ENCODE results near the gene TMBIM1.

TMBIM1 gene, protein sequence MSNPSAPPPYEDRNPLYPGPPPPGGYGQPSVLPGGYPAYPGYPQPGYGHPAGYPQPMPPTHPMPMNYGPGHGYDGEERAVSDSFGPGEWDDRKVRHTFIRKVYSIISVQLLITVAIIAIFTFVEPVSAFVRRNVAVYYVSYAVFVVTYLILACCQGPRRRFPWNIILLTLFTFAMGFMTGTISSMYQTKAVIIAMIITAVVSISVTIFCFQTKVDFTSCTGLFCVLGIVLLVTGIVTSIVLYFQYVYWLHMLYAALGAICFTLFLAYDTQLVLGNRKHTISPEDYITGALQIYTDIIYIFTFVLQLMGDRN

DNA sequence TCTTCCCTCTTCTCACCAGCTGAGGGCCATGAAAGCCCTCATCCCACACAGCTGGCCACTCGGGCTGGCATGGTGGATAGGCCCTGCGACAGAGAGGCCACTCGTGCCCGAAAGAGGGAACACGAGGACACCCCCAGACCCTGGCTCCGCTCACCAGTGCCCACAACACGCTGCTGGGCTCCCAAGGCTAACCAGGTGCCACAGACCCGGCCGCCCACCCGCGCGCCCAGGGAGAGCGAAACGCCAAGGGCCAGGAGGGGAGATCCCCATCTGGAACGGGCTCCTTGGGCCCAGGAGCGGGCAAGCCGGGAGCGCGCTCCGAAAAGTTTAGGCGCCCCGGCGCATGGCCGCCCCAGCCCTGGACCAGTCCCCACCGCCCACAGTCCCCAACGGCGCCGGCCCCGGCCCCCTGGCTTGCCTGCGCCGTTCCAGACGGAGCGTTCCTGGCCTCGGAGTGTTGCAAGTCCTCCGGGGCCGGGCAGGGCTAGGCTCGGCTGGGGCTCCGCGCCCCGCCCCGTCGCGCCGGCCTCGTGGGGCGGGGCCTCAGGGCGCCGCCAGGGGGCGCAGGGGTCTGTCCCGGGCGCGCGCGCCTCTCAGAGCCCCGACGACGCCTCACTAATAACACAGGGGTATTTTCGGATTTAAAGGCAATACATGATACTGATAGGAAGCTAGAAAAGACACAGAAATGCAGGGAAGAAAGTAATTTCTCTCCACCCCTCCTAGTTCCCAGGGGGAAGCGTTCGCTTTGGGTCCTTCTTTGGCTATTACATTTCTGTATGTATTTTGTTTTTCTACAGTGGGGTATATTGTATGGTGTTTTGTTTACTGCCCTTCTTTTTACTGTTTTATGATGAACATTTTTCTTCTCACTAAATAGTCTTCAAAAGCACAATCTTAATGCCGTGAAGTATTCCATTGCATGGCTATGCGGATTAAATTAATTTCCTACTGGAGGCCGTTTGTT, at the start of gene TMBIM1:
TMBIM1 (minus strand) TSS at position 456 of the 967 bp plus-strand sequence. CDS start 10,362 bp downstream, outside the sequence.
- Mint-ChIP-seq H3K36me3 (no peaks in the 10 kb centered on the region), H3K4me3 (peak within 1 kb of the TSS; percentile 89), H3K4me1 (ENCODE audit: low read depth) (peaks cover 49% of the 10 kb centered on the region), H3K27me3 (no peaks in the 10 kb centered on the region), H3K9me3 (ENCODE audit: low read depth) (no peaks in the 10 kb centered on the region), H3K27ac (peak within 1 kb of the TSS; percentile 90)

DNA sequence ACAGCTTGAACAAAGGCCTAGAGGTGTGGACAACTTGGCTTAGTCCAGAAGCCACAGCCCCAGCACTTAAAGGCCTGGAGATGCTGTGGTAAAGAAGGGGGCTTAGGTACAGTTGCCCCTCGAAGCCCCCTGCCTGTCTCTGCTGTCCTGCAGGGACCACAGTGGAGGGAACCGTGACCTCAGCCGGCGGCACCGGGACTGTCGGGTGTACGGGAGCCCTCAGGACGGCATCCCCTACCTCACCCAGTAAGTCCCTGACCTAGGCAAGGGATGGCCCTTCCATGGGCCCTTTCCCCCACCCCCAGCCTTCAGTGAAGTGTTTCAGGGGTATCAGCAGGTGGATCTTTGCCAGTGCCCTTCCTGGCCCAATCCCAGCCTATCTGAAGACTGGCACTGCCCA, 49.1 kb upstream of the TMBIM1 start:
- no peak overlapping the region for H3K27ac Mint-ChIP-seq
- no peak overlapping the region for H3K4me3 Mint-ChIP-seq
- no peaks in the 10 kb centered on the region for H3K27me3 Mint-ChIP-seq
- H3K4me1 Mint-ChIP-seq (ENCODE audit: low read depth): no peaks in the 10 kb centered on the region
- no peaks in the 10 kb centered on the region for H3K36me3 Mint-ChIP-seq
- no peaks in the 10 kb centered on the region for H3K9me3 Mint-ChIP-seq (ENCODE audit: low read depth)

DNA sequence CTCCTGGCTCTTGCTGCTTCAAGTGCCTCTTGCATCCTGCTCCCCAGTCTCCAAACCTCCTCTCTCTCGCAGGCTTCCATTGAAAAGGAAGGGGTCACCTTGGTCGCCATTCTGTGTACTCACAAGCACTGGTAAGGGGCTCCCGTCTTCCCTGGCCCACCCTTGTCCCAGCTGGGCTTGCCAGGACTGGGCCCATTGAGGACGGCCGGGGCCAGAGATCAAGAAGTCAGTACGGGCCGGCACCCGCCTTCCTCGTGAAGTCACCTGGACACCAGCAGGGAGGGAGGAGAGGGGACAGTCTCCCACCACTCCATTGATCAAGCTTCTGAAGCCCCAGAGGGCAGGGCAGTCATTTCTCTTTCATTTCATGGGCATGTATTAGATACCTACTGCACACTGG, 48.4 kb upstream of the TMBIM1 start:
- Mint-ChIP-seq H3K27me3 (no peaks in the 10 kb centered on the region), H3K4me1 (ENCODE audit: low read depth) (no peaks in the 10 kb centered on the region), H3K4me3 (no peak overlapping the region), H3K27ac (no peak overlapping the region), H3K9me3 (ENCODE audit: low read depth) (no peaks in the 10 kb centered on the region), H3K36me3 (no peaks in the 10 kb centered on the region)

DNA sequence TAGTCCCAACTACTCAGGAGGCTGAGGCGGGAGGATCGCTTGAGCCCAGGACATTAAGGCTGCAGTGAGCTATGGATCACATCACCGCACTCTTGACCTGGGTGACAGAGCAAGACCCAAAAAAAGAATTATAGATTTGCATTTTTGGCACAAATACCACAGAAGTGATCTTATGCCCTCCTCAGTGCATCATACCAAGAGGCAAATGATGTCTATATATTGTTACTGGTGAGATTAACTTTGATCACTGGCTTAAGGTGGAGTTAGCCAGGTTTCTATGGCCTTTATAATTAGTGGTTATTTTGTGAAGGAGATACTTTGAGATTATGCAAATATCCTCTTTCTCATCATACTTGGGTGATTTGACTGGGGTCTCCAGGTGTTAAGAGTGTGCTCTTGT, 42.2 kb upstream of the TMBIM1 start:
- H3K4me1 Mint-ChIP-seq (ENCODE audit: low read depth): no peaks in the 10 kb centered on the region
- H3K4me3 Mint-ChIP-seq: no peak overlapping the region
- H3K9me3 Mint-ChIP-seq (ENCODE audit: low read depth): no peaks in the 10 kb centered on the region
- no peaks in the 10 kb centered on the region for H3K36me3 Mint-ChIP-seq
- no peak overlapping the region for H3K27ac Mint-ChIP-seq
- no peaks in the 10 kb centered on the region for H3K27me3 Mint-ChIP-seq

DNA sequence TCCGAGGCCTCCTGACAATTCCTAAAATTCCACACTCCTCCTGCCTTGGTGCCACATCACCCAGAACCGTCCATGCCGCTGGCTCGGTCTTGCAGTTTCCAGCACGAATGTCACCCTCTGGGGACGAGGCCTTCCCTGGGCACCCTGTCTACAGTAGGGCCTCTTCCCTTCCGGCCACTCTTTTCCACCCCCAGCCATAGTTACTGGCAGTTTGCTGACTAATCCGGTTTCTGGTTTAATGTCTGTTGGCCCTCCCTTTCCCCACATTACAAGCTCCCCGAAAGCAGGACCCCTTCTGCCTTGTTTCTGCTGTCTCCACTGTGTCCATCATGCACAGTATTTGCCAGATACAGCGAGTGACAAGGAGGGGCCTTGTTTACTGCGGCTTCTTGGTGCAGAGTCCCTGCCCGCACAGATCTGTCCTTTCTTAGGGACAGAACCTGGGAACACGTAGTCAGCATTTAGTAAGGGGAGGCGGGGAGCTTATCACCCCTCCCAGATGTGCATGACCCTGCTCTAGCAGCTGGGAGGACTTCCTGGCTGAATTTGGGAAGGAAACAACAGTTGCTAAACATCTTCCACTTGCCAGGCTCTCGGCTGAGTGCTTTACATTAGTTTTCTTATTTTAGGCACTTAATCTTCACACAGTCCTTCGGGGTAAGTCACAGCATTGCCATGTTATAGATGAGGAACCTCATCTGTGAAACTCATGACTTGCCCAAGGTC, 40.8 kb upstream of the TMBIM1 start:
- Mint-ChIP-seq H3K9me3 (ENCODE audit: low read depth) (no peaks in the 10 kb centered on the region), H3K27ac (no peak overlapping the region), H3K4me1 (ENCODE audit: low read depth) (peaks cover under 1% of the 10 kb centered on the region), H3K36me3 (no peaks in the 10 kb centered on the region), H3K4me3 (no peak overlapping the region), H3K27me3 (no peaks in the 10 kb centered on the region)

DNA sequence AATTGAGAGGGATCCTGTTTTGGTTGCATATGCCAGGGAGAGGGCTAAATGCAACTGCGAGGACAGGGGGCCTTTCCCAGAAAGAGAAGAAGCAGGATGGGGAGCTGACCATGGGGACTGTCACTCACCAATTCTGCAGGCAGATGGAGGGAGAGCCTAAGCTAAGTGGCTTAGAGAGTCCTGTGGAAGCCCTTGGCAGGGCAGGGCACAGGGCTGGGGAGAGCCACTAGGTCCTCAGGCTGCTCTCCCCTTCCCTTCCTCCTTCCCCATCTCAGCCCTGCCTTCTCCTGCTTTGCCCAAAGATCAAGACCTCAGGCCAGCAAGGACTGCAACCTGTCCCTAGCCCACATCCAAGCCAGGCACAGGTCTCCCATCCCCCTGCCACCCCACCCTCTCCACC, 40.0 kb upstream of the TMBIM1 start:
- no peak overlapping the region for H3K4me3 Mint-ChIP-seq
- peaks cover 7% of the 10 kb centered on the region for H3K4me1 Mint-ChIP-seq (ENCODE audit: low read depth)
- no peak overlapping the region for H3K27ac Mint-ChIP-seq
- no peaks in the 10 kb centered on the region for H3K27me3 Mint-ChIP-seq
- no peaks in the 10 kb centered on the region for H3K36me3 Mint-ChIP-seq
- H3K9me3 Mint-ChIP-seq (ENCODE audit: low read depth): no peaks in the 10 kb centered on the region

DNA sequence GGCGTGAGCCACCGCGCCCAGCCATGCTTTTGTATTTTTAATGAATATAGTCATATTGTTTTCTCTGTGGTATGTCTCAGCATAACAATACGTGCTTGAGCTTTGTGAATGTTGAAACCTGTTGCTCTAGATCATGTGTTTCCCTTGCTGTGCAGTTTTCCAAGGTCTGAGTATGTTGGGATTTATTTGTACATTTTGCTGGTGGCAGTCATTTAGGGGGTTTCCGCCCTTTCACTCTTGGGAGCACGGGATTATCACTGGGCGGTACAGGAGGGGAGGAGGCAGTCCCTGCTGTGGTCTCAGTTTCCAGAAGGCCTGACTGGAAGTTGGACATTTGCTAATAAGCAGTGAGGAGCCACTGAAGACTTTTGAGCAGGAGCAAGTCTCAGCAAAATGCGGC, 39.4 kb upstream of the TMBIM1 start:
- Mint-ChIP-seq H3K36me3 (no peaks in the 10 kb centered on the region), H3K27ac (no peak overlapping the region), H3K4me1 (ENCODE audit: low read depth) (peaks cover 11% of the 10 kb centered on the region), H3K27me3 (no peaks in the 10 kb centered on the region), H3K4me3 (no peak overlapping the region), H3K9me3 (ENCODE audit: low read depth) (no peaks in the 10 kb centered on the region)

DNA sequence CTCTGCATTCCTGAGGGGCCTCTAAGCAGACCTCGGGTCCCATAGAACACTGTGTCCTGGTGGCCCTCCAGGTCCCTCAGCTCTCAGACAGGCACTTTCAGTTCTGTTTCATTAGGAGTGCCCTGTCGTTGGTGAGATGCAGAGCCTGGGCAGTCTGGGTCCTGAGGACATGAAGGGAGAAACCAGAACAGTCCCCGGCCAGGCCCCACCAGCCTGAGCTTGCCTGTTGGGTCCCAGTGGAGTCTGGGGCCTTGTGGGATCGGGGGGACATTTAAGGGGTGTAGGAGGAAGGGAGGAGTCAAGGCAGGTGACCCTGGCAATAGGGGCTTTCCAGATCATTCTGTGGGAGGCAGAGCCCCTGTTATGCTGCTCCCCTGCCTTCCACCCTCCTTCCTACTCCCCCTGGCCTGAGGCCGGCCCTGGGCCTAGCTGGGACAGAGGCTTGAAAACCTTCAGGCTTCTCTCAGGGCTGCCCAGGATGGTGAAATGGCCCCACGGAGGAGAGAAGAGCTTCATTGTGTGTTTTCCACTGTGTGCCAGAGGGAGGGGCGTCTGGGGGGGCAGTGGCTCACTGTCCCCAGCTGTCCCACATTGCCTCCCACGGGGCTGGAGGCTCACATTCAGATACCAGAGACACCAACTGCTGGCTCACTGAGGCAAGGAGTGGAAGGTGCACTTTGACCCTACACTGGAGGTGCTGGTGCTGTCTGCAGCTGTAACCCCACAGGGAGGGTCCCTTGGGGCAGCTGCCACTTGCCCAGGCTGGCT, 37.7 kb upstream of the TMBIM1 start:
- peaks cover 24% of the 10 kb centered on the region for H3K4me1 Mint-ChIP-seq (ENCODE audit: low read depth)
- no peaks in the 10 kb centered on the region for H3K9me3 Mint-ChIP-seq (ENCODE audit: low read depth)
- H3K27ac Mint-ChIP-seq: no peak overlapping the region
- no peaks in the 10 kb centered on the region for H3K27me3 Mint-ChIP-seq
- no peaks in the 10 kb centered on the region for H3K36me3 Mint-ChIP-seq
- no peak overlapping the region for H3K4me3 Mint-ChIP-seq

DNA sequence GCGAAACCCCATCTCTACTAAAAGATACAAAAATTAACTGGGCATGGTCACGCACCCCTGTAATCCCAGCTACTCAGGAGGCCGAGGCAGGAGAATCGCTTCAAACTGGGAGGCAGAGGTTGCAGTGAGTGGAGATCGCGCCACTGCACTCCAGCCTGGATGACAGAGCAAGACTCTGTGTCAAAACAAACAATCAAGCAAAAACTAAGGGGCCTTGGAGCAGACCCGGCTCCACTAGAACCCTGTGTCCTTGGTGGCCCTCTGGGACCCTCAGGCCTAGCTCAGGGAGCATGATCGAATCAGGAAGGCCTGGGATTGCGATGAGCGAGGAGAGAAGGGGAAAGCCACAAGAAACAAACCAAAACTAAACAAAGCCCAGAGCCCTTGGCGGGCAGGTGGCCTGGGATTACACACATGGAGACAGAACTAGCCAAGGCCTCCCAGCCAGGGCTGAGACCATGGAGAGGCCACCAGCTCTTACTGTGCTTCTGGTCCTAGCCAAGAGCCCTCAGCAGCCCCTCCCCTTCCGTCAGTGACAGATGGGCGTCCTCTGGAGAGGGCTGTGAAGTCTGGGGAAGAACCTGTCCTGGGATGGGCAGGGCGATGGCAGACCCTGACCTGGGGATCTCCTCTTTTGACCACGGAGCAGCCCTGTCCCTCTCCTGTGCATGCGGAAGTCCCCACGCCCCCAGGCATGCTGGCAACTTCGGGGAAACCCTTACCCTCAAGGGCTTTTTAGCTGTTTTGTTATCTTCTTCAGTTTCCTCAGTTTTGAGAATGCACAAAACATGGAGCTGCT, 36.9 kb upstream of the TMBIM1 start:
- Mint-ChIP-seq H3K4me1 (ENCODE audit: low read depth) (peaks cover 27% of the 10 kb centered on the region), H3K9me3 (ENCODE audit: low read depth) (no peaks in the 10 kb centered on the region), H3K36me3 (no peaks in the 10 kb centered on the region), H3K27me3 (no peaks in the 10 kb centered on the region), H3K27ac (no peak overlapping the region), H3K4me3 (no peak overlapping the region)

DNA sequence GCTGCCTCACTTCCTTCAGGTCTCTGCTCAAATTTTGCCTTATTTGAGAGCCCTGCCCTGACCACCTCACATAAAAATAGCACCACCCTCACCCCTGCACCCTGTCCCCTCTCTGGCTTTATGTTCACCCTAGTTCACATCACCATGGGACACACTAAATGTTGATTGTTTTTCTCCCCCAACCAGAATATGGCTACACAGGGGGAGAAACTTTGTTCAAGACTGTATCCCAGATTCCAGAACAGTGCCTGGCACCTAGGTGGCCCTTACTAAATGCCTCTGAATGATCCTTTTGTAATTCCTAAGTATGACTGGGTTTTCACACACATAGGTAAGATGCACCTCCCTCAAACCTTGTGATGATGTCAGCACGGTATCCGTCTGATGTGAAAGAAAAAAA, 36.0 kb upstream of the TMBIM1 start:
- Mint-ChIP-seq H3K9me3 (ENCODE audit: low read depth) (no peaks in the 10 kb centered on the region), H3K27me3 (no peaks in the 10 kb centered on the region), H3K36me3 (no peaks in the 10 kb centered on the region), H3K4me1 (ENCODE audit: low read depth) (peaks cover 35% of the 10 kb centered on the region), H3K27ac (no peak overlapping the region), H3K4me3 (no peak overlapping the region)

DNA sequence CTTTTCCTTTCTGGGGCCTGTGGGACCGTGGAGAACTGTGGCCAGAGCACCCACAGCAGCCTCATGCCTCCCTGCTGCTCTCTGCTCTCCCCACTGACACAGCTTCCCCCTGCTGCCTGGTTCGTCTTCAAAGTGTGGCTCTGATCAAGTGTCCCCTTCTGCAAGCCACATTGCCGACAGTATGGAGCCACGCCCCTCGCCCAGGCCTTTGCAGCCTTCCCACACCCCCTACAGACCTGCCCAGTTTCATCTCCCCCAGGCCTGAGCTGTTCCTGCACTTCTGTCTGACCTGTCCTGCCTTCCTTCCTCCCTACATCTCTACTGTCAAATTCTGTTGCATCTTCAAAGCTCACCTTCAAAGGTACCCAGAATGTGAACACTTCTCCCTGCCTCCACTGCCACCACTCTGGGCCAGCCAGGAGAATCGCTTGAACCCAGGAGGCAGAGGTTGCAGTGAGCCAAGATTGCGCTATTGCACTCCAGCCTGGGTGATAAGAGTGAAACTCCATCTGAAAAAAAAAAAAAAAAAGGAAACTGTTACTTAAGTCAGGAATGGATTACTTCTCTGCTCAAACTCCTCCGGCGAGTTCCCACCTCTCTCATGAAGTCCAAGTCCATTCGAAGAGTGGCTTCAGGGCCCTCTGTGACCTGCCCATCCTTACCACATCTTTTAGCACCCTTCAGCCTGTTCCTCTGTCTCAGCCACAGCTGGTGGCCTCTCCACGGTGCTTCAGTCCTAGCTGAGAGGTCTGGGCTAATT, 35.3 kb upstream of the TMBIM1 start:
- no peak overlapping the region for H3K4me3 Mint-ChIP-seq
- no peaks in the 10 kb centered on the region for H3K27me3 Mint-ChIP-seq
- H3K4me1 Mint-ChIP-seq (ENCODE audit: low read depth): peaks cover 36% of the 10 kb centered on the region
- H3K27ac Mint-ChIP-seq: no peak overlapping the region
- H3K36me3 Mint-ChIP-seq: no peaks in the 10 kb centered on the region
- H3K9me3 Mint-ChIP-seq (ENCODE audit: low read depth): no peaks in the 10 kb centered on the region

DNA sequence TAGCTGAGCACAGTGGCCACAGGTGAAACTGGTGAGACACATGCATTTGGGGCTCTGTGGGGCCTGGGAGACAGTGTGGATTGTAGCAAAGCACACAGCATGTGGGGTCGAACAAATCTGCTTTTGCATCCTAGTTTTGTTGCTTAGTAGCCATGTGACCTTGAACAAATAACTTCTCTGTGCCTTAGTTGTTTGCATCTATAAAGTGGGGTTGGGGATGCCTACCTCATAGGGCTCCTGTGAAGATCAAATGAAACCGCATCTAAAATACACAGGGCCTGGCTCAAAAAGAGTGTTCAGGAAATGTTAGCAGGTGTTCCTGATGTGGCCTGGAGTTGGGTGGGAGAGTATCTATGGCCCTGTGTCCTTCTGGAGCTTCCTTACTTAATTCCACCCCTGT, 34.0 kb upstream of the TMBIM1 start:
- H3K27ac Mint-ChIP-seq: no peak overlapping the region
- peak overlapping the region; percentile 32 for H3K4me3 Mint-ChIP-seq
- no peaks in the 10 kb centered on the region for H3K9me3 Mint-ChIP-seq (ENCODE audit: low read depth)
- H3K4me1 Mint-ChIP-seq (ENCODE audit: low read depth): peaks cover 44% of the 10 kb centered on the region
- no peaks in the 10 kb centered on the region for H3K36me3 Mint-ChIP-seq
- H3K27me3 Mint-ChIP-seq: no peaks in the 10 kb centered on the region

DNA sequence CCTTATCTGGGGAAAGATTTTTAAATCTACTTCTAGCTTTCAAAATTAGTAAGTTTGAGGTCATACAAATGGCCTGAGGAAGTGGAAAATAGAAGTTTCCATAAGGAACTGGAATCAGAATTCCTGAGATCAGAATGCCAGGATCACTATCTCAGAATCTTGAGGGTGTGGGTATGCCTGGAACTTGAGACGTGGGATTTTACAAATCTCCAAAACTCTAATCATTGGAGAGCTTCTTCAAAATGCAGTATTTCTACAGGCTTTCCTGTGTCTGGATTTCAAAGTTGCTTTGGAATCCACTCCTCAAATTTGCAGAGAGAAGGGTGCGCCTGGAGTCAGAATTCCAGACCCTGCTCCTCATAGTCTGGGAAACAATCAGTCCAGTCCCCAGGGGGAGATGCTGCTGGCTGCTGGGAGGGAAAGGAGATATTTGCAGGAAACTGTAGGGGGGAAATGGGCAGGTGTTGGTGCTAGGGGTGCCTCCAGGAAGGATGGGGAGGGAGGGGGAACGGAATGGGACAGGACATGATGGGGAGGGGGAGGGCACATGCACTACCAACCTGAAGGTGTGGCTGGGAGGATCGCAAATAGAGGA, 33.4 kb upstream of the TMBIM1 start:
- H3K4me3 Mint-ChIP-seq: peak overlapping the region; percentile 32
- no peak overlapping the region for H3K27ac Mint-ChIP-seq
- H3K4me1 Mint-ChIP-seq (ENCODE audit: low read depth): peaks cover 50% of the 10 kb centered on the region
- no peaks in the 10 kb centered on the region for H3K36me3 Mint-ChIP-seq
- no peaks in the 10 kb centered on the region for H3K9me3 Mint-ChIP-seq (ENCODE audit: low read depth)
- H3K27me3 Mint-ChIP-seq: no peaks in the 10 kb centered on the region

All from activated naive CD8-positive, alpha-beta T cell (primary cell).